Activated gamma-delta T cell treated with Interleukin-2 at 50 U/mL for 16 hours (primary cell): ENCODE data around the gene ATP5F1D.

Experiments used
- DNase-seq: peaks from one replicate; pipeline ENCODE4 v3.0.0-alpha.2; 2020

Gene ATP5F1D

GRCh38 chr19:1220976-1221903 is 20.3 kb upstream of the ATP5F1D start:
- no peak for DNase-seq

- no peak for DNase-seq
These were observed 19.7 kb upstream of the ATP5F1D start for GRCh38 chr19:1221904-1222255.

DNA sequence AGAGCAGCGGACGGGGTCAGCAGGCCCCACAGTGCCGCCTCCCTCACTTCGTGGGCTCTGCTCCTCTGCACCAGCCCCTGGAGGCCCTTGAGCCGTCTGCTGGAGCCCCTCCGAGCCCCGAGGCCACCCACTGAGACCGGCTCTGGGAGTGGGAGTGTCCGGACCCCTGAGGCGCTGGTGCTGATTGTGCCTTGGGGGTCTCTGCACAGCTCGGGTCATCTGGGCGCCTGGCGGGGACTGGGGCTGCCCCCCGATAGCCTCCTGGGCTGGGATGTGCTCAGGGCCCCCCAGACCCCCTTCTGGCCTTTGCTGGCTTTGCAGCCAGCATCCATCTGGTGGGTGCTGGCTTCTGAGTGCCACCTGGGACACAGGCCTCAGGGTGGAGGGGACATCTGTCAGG is 19.2 kb upstream of the ATP5F1D start:
- DNase-seq, result no peak

DNA sequence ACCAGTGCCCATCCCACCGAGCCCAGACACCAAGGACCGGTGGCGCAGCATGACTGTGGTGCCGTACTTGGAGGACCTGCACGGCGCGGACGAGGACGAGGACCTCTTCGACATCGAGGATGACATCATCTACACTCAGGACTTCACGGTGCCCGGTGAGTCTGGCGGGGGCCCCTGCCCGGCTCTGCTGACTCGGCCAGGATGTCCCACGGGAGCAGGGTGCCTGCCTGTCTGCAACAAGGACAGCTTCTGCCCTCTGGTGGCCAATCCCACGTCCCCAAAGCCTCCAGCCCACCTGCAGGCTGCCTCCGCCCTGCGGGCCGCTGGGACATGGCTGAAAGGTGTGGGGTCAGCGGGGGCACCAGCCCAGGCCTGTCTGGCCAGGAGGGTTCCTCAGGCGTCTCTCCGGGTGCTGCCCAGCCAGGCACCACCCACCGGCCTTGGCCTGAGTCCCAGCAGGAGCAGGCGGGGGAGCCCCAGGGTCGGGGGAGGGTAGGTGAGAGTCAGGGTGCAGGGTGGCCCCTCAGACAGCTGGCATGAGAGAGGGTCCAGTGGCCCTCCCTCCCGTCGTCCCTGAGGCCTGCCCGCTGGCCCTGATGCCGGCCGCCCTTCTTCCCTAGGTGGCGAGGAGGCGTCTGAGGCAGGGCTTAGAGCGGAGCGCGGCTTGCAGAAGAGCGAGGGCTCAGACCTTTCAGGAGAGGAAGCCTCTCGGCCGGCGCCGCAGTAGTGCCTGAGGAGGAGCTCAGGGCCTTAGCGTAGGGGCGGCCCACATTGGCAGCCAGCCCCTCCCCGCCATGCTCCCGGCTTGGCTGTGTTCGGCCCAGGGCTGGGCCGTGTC is 18.3 kb upstream of the ATP5F1D start:
- no peak for DNase-seq

DNA sequence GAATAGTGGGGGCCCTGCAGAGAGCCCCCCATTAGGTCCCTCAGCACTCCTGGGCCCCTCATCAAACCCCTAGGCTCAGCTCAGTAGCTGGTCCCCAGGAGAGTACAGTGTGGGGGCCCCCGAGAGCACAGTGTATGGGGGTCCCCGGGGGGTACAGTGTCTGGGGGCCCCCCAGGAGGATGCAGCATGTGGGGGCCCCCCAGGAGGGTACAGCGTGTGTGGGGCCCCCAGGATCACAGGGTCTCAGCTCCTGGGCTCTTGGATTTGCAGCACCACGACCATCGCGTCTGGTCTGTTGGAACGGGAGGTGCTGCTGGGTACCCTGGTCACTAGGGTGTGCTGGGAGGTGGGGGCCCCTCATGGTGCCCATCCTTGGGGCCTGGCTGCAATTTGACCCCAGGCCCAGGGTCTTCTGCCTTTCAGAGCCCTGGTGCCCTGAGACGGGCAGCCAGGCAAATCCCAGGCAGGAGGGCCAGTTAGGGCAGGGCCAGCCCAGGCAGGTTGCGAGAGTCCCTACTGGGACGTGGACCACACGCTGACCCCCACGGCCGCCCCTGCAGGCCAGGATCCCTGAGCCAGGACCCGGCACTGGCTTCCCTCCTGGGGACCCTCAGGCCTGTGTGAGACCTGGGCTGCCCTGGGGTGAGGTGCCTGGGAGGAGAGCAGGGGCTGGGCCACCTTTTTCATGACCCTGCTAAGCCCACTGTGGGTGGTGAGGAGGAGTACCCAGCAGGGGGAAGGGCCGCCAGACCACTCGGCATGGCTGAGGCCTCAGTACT is 17.3 kb upstream of the ATP5F1D start:
- DNase-seq, result no peak

DNA sequence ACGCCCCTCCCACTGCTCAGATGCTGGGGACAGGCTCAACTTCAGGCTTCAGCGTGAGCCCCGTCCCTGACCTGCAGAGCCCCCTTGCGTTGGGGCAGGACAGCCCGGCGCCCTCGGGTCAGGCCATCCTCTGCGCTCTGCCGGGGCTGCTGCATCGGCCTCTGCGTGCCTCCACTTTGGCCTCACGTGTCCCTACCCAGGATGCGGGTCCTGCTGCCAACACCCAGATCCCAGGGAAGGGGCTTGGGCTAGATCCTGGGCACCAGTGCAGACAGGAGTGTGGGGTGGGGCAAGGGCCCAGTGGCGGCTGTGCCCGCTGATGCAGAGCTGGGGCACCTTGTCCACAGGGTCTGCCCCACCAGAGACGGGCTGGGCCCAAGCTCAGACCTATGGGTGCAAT is 16.7 kb upstream of the ATP5F1D start:
- DNase-seq, result no peak

- no peak for DNase-seq
These were observed 15.9 kb upstream of the ATP5F1D start for GRCh38 chr19:1225440-1226226.

DNA sequence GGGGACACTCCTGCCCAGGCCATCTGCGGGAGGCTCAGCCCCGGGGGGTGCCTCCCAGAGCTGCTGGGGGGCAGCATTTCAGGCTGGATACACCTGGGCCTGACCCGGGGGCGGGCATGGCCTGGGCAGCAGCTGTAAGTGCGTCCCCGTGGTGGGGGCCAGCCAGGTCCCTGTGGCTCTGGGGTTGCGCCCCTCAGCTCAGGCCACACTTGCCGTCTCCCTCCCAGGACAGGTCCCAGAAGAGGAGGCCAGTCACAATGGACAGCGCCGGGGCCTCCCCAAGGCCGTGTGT is 15.4 kb upstream of the ATP5F1D start:
- DNase-seq, result no peak

DNA sequence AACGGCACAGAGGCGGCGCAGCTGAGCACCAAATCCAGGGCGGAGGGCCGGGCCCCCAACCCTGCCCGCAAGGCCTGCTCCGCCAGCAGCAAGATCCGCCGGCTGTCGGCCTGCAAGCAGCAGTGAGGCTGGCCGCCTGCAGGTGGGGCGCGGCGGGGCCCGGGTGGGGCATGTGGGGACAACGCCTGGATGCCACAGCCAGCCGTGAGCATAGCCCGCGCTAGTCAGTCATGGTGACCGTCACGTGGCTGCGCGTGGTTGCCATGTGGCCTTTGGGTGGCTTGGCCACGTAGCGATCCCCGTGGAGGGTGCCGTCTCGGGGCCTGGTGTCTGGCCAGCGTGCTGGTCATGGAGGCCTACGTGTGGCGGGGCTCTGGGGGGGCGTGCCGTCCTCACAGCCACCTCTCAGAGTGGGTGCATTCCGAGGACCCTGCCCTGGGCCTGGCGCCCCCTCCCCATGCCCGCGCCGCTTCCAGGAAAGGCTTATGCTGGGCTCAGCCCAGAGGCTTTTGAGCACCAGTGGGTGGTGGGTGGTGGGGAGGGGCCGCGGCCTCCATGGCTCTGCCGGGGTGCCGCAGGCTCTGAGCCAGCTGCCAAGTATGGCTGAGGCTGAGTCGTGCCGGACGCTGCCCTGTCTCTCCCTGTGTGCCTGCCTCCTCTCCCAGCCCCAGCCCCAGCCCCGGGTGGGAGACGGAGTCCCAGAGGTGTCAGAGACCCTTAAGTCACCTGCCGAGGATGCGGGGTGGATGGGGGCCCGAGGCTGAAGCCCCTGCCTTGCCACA is 14.8 kb upstream of the ATP5F1D start:
- DNase-seq, result no peak

GRCh38 chr19:1227304-1228054 is 14.1 kb upstream of the ATP5F1D start:
- DNase-seq, result no peak

DNA sequence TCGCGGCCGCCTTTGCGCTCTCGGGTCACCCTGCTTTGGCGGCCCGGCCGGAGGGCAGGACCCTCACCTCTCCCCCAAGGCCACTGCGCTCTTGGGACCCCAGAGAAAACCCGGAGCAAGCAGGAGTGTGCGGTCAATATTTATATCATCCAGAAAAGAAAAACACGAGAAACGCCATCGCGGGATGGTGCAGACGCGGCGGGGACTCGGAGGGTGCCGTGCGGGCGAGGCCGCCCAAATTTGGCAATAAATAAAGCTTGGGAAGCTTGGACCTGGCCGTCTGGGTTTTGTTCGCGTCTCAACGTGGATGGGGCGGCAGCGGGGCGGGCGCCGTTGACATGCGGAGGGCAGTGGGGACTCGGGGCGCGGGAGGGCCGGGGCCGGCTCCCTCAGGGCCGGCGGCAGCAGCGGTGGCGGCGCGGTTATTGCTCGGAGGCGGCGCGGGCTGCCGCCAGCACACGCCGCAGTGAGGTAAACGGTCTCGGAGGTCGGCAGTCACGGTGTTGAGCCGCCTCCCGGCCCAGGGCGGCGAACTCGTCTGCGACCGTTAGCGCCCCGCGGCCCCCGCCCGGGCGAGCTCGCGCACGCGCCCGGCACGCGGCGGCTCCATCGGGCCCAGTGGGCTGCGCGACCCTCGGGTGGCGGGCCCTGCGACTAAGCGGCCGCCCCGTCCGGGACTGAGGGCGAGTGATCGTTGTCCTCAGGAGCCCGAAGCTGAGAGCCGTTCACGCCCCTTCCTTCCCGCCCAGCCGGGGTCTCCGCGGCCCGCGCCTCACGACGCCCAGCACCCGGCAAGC is 13.2 kb upstream of the ATP5F1D start:
- no peak for DNase-seq

GRCh38 chr19:1229056-1229923 is 12.3 kb upstream of the ATP5F1D start:
- DNase-seq, result no peak

- no peak for DNase-seq
These were observed 11.4 kb upstream of the ATP5F1D start for GRCh38 chr19:1229924-1230782.

- no peak for DNase-seq
These were observed 10.6 kb upstream of the ATP5F1D start for GRCh38 chr19:1230783-1231489.

DNA sequence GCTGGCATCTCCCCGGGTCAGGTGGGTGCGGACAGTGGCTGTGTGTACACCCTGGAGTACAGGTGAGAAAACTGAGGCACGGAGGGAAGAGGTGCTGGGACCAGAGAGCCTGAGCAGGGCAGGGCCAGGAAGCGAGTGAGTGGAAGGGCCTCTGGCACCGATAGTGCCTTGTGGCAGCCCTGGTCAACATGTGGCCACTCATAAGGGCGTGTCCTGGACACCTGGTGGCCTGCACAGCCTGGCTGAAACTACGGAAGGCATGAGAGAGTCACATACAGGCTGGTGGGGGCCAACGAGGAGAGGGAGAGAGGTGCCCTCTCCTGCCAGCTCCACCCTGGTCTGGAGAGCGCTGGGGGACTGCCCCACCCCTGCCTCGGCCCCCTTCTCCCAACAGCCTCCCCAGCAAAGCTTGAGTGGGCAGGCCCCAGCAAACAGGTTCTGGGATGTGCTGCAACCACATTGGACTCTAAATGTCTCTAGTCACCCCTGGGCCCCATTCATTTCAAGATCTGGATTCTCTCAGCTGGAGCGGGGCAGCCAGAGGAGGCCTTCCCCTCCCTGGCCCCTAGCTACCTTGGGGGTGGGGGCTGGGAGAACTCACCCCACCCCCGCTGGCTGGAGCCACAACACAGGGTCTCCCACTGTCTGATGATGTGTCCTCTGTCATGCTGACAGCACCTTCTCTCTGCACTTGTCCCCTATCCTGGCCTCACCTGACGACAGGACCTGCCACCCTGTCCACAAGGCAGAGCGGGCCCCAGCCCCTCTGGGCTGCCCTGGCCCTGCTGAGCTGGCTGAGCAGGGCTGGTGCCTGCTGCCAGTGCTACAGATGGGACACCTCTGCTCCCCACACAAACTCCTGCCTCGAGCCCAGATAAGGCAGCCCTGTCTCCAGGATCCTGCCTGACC is 9.6 kb upstream of the ATP5F1D start:
- DNase-seq, result no peak

DNA sequence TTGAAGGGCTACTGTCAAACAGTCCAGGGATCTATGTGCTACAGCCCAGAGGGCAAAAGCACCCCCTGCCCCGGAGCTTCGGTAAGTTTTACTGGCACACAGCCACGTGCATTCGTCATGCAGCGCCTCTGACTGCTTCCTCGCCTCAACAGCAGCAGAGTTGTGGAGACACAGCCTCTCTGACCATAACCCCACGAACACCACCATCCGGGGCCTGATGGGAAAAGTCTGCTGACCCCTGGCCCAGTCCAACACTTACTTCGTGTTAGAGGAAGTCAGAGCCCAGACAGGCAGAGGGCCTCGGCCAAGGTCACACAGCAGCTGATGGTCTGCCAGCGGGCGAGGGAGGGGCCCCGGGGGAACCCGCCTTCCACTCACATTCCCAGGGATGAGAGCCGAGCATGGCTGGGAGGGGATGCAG is 8.9 kb upstream of the ATP5F1D start:
- no peak for DNase-seq
